Transverse colon (tissue), 4 donors: ENCODE data around the gene FGGY. TPM values are rescaled to one million over a fixed set of nuclear protein-coding genes. Genes with fewer than 3 reads are reported as not detected.
A peak's percentile ranks its signal among the peaks of the same experiment; 100 is the strongest.

Source experiments
- DNase-seq: peaks from one replicate; pipeline ENCODE4 v3.0.0-alpha.2; 2019
- H3K27ac ChIP-seq, 4 donors: fragments of 200-600 bp; sonication (generic); 2 replicates each; pipeline ENCODE4 v1.5.1; 2016 to 2018; ENCODE audit warnings: inconsistent platforms in 4 of 4
- H3K27me3 ChIP-seq: fragments of 200-600 bp; sonication (generic); 2 replicates; pipeline ENCODE4 v1.5.1; 2017; ENCODE audit warnings: inconsistent platforms
- H3K36me3 ChIP-seq, 4 donors: fragments of 200-600 bp; sonication (generic); 2 replicates each; pipeline ENCODE4 v1.5.1; 2017 to 2019; ENCODE audit warnings: inconsistent platforms in 4 of 4
- H3K4me1 ChIP-seq, 4 donors: fragments of 200-600 bp; sonication (generic); 2 replicates each; pipeline ENCODE4 v1.5.1; 2017 to 2020; ENCODE audit warnings: inconsistent platforms in 4 of 4
- H3K4me3 ChIP-seq, 4 donors: fragments of 200-600 bp; sonication (generic); 1 replicate in 1 of 4; 2 replicates in 3 of 4; pipeline versions ENCODE4 v1.5.1 to v1.6.1; 2017 to 2019; ENCODE audit warnings: inconsistent platforms in 4 of 4
- H3K9me3 ChIP-seq, 2 donors: fragments of 200-600 bp; sonication (generic); 2 replicates each; pipeline ENCODE4 v1.5.1; 2017 to 2019; ENCODE audit warnings: inconsistent platforms in 2 of 2
- CTCF ChIP-seq, 5 experiments: fragments of 200-600 bp in 3 of 5; fragments of 450-650 bp in 2 of 5; sonication (generic) in 3 of 5; IDR thresholded peaks; 1 replicate in 2 of 5; 2 replicates in 3 of 5; pipeline ENCODE4 v1.5.1; 2016 to 2017; ENCODE audit warnings: antibody characterized with exemption in 5 of 5, inconsistent platforms in 3 of 5, mild to moderate bottlenecking in 2 of 5, moderate library complexity in 1 of 5
- EP300 ChIP-seq: sonication (generic); formaldehyde crosslinking; IDR thresholded peaks from one replicate; pipeline ENCODE4 v1.6.1; 2017; ENCODE audit warnings: antibody characterized with exemption, low read depth
- POLR2A ChIP-seq: fragments of 450-650 bp; IDR thresholded peaks from one replicate; pipeline ENCODE4 v1.6.1; 2016; ENCODE audit warnings: antibody characterized with exemption, mild to moderate bottlenecking, moderate library complexity
- POLR2AphosphoS5 ChIP-seq, 3 donors: sonication (generic); formaldehyde crosslinking; IDR thresholded peaks; one replicate each; pipeline ENCODE4 v1.6.1; 2016; ENCODE audit warnings: antibody characterized with exemption in 3 of 3
- WGBS, 2 donors: methylation state at CpG; one replicate each; pipeline ENCODE4 v1.1.5; 2018; ENCODE audit warnings: low coverage in 1 of 2; 5-methylcytosine and 5-hydroxymethylcytosine counted together
- in situ Hi-C, 4 donors: fragments of 200-750 bp; cut with MboI; loops; one replicate each; pipeline versions ENCODE4 v1.15.0 to v1.15.1; 2017; ENCODE audit warnings: low sequenced_read_pairs in 3 of 4, low pct_ligation_motif_present in 1 of 4, low pct_unique_long_range_greater_than_20kb in 1 of 4
- intact Hi-C: fragments of 100-400 bp; cut with DNase I; formaldehyde crosslinking; loops from one replicate; pipeline ENCODE4 v1.15.1; 2023; ENCODE audit warnings: low total_unique reads
- total RNA-seq, 4 donors: library from RNA; depleted of rRNA; stranded (reverse); fragments of >200 nt; gene quantifications; one replicate each; pipeline ENCODE4 v1.1.0, GENCODE V29; 2016

FGGY gene
- total RNA-seq, 4 donors from 2014 or later, result 18.2 to 97.7 (median 27.1) TPM

GRCh38 chr1:59678040-59678439 is 381.1 kb downstream of the FGGY start:
- Histone ChIP-seq H3K27me3 (no peaks in the 10 kb centered on the region), H3K27ac (peak overlapping the region in 2 of 4 donors; percentile 6 to 39), H3K4me1 (peaks cover 3 to 36% (median 21%) of the 10 kb centered on the region in 4 donors), H3K4me3 (no peak overlapping the region), H3K36me3 (no peaks in the 10 kb centered on the region), H3K9me3 (no peaks in the 10 kb centered on the region)
- 75 to 92% methylated on average over 1 of the region's 1 CpG for WGBS, 2 donors
- intact Hi-C loops (loop anchor here (10.0 kb wide), 1 partner anchor 233 kb away; no protein-coding TSS in a partner anchor), in situ Hi-C loops (no loop called here)
- no peak for TF ChIP-seq POLR2AphosphoS5 (IDR thresholded peaks at IDR 0.05)
- no peak for TF ChIP-seq CTCF (IDR thresholded peaks at IDR 0.05)
- TF ChIP-seq EP300, result no peak
- TF ChIP-seq POLR2A, result no peak
- DNase-seq, result no peak

- H3K4me3 ChIP-seq, result no peak overlapping the region
- H3K27me3 ChIP-seq, result no peaks in the 10 kb centered on the region
- intact Hi-C loops (loop anchor here (10.0 kb wide), 1 partner anchor 234 kb away; no protein-coding TSS in a partner anchor), in situ Hi-C loops (no loop called here)
- peak overlapping the region in 2 of 4 donors; percentile 6 to 39 for H3K27ac ChIP-seq
- TF ChIP-seq POLR2AphosphoS5 (IDR thresholded peaks at IDR 0.05), result no peak
- no peak for TF ChIP-seq CTCF (IDR thresholded peaks at IDR 0.05)
- TF ChIP-seq EP300, result no peak
- no peak for TF ChIP-seq POLR2A
- no peak for DNase-seq
- H3K4me1 ChIP-seq, result peaks cover 3 to 33% (median 16%) of the 10 kb centered on the region in 4 donors
- no peaks in the 10 kb centered on the region for H3K9me3 ChIP-seq
- H3K36me3 ChIP-seq, result no peaks in the 10 kb centered on the region
- 59 to 63% methylated on average over 3 of the region's 3 CpGs for WGBS, 2 donors
These were observed 381.8 kb downstream of the FGGY start for GRCh38 chr1:59678493-59679228.

- H3K4me1 ChIP-seq, result peaks cover 2 to 20% (median 3%) of the 10 kb centered on the region in 4 donors
- H3K27ac ChIP-seq, result no peak overlapping the region
- no peak for DNase-seq
- no peak for TF ChIP-seq POLR2AphosphoS5 (IDR thresholded peaks at IDR 0.05)
- TF ChIP-seq POLR2A, result no peak
- no peak for TF ChIP-seq CTCF (IDR thresholded peaks at IDR 0.05)
- TF ChIP-seq EP300, result no peak
- in situ Hi-C loops (no loop called here), intact Hi-C loops (no loop called here)
- no peaks in the 10 kb centered on the region for H3K27me3 ChIP-seq
- no peaks in the 10 kb centered on the region for H3K36me3 ChIP-seq
- H3K4me3 ChIP-seq, result no peak overlapping the region
- no peaks in the 10 kb centered on the region for H3K9me3 ChIP-seq
These were observed 383.1 kb downstream of the FGGY start for GRCh38 chr1:59680044-59680443.

- in situ Hi-C loops, result no loop called here
- DNase-seq, result no peak
These were observed 385.6 kb downstream of the FGGY start for GRCh38 chr1:59682396-59683080.

More at GRCh38 chr1:59682396-59683080, 385.6 kb downstream of the FGGY start:
- Histone ChIP-seq H3K9me3 (no peaks in the 10 kb centered on the region), H3K4me3 (no peak overlapping the region), H3K27ac (peak overlapping the region; percentile 39 to 77 (median 70)), H3K4me1 (peaks cover 0 to 15% (median 6%) of the 10 kb centered on the region in 4 donors), H3K27me3 (no peaks in the 10 kb centered on the region), H3K36me3 (no peaks in the 10 kb centered on the region)
- 52 to 67% methylated on average over 3 to 5 of the region's 5 CpGs for WGBS, 2 donors
- peak; percentile 58 to 77 (median 76) for TF ChIP-seq POLR2AphosphoS5 (IDR thresholded peaks at IDR 0.05)
- TF ChIP-seq EP300, result no peak
- TF ChIP-seq CTCF (IDR thresholded peaks at IDR 0.05), result no peak
- intact Hi-C loops, result no loop called here
